Loucy (cell line): Measurements from ENCODE around the gene HLF.

Source experiments
- EZH2phosphoT487 ChIP-seq: fragments of 200-600 bp; IDR thresholded peaks from 2 replicates; pipeline ENCODE4 v1.6.1; 2018; ENCODE audit warnings: antibody characterized with exemption, mild to moderate bottlenecking, moderate library complexity, borderline replicate concordance
- TF ChIP-seq, protein P1 (sequence below): fragments of 200-600 bp; sonication (generic); conservative IDR thresholded peaks from 2 replicates; pipeline ENCODE4 v1.5.1; 2014; ENCODE audit warnings: mild to moderate bottlenecking, antibody characterized with exemption, low read length

DNA sequence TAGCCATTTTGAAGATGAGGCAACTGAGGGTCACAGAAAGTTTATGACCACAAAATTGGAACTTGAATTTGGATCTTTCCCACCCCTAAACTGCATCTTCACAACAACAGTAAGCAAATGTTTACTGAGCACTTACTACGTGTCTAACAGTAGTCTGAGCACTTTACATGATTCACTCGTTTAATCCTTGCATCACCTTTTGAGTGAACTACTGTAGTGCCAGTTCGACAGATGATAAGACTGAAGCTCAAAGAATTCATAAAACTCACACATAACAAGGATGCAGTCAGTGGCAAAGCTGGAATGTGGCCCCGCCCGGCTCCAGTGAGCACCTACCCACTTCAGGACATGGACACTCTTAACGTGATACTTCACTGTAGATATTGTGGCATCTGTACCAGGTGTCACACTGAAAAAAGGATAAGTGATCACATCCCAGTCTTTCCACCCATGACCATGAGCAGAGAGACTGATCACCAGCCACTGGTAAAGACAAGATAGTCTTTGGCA, 36.0 kb upstream of the HLF start:
- TF ChIP-seq, protein P1, sequence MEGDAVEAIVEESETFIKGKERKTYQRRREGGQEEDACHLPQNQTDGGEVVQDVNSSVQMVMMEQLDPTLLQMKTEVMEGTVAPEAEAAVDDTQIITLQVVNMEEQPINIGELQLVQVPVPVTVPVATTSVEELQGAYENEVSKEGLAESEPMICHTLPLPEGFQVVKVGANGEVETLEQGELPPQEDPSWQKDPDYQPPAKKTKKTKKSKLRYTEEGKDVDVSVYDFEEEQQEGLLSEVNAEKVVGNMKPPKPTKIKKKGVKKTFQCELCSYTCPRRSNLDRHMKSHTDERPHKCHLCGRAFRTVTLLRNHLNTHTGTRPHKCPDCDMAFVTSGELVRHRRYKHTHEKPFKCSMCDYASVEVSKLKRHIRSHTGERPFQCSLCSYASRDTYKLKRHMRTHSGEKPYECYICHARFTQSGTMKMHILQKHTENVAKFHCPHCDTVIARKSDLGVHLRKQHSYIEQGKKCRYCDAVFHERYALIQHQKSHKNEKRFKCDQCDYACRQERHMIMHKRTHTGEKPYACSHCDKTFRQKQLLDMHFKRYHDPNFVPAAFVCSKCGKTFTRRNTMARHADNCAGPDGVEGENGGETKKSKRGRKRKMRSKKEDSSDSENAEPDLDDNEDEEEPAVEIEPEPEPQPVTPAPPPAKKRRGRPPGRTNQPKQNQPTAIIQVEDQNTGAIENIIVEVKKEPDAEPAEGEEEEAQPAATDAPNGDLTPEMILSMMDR: no peak
- no peak for TF ChIP-seq EZH2phosphoT487
